Activated CD4-positive, alpha-beta memory T cell treated with anti-CD3 and anti-CD28 coated beads for 36 hours (primary cell): Measurements from ENCODE around the gene LHX5. TPM values are rescaled to one million over a fixed set of nuclear protein-coding genes. Genes with fewer than 3 reads are reported as not detected.

Experiments
- CTCF ChIA-PET: fragments of 350-600 bp; sonication (Branson Sonifier 250); formaldehyde crosslinking; loops from one replicate; lab custom pipeline; 2021; ENCODE audit warnings: antibody characterized with exemption, inconsistent platforms; lab: Charles Lee
- POLR2A ChIA-PET: fragments of 350-600 bp; sonication (Branson Sonifier 250); formaldehyde crosslinking; loops from one replicate; lab custom pipeline; 2021; ENCODE audit warnings: antibody characterized with exemption; lab: Charles Lee
- DNase-seq: peaks from one replicate; pipeline ENCODE4 v3.0.0-alpha.2; 2020
- H3K27ac Mint-ChIP-seq: one replicate; pipeline ENCODE4 v1.8.0; 2021; ENCODE audit warnings: mixed read lengths
- H3K27me3 Mint-ChIP-seq: one replicate; pipeline ENCODE4 v1.8.0; 2021; ENCODE audit warnings: mixed read lengths
- H3K36me3 Mint-ChIP-seq: one replicate; pipeline ENCODE4 v1.8.0; 2021; ENCODE audit warnings: mixed read lengths
- H3K4me1 Mint-ChIP-seq: one replicate; pipeline ENCODE4 v1.8.0; 2021; ENCODE audit warnings: low read depth, mixed read lengths
- H3K4me3 Mint-ChIP-seq: one replicate; pipeline ENCODE4 v1.8.0; 2021; ENCODE audit warnings: mild to moderate bottlenecking, mixed read lengths
- H3K9me3 Mint-ChIP-seq: one replicate; pipeline ENCODE4 v1.8.0; 2021; ENCODE audit warnings: mixed read lengths
- intact Hi-C: fragments of 100-400 bp; cut with micrococcal nuclease; formaldehyde crosslinking; loops from one replicate; pipeline ENCODE4 v1.15.1; 2023
- total RNA-seq, 2 experiments: library from RNA; stranded (reverse); gene quantifications; one replicate each; pipeline ENCODE4 v1.2.3, GENCODE V29; 2021

The LHX5 gene
- total RNA-seq, 2 experiments from 2014 or later: not detected

- DNase-seq: no peak
- Mint-ChIP-seq H3K27ac (no peak overlapping the region), H3K27me3 (peaks cover 78% of the 10 kb centered on the region), H3K4me1 (peaks cover 12% of the 10 kb centered on the region), H3K36me3 (peaks cover 3% of the 10 kb centered on the region), H3K4me3 (no peak overlapping the region), H3K9me3 (peaks cover 2% of the 10 kb centered on the region)
- POLR2A ChIA-PET: no interaction called here
- CTCF ChIA-PET: no interaction called here
- intact Hi-C loops: loop anchor here (10.0 kb wide), 1 partner anchor 1188 kb away; no protein-coding TSS in a partner anchor
Observed at GRCh38 chr12:113476176-113476986, 4.7 kb upstream of the LHX5 start.

GRCh38 chr12:113475451-113476175 is 3.9 kb upstream of the LHX5 start:
- Mint-ChIP-seq H3K4me1 (peaks cover 12% of the 10 kb centered on the region), H3K4me3 (no peak overlapping the region), H3K36me3 (peaks cover 3% of the 10 kb centered on the region), H3K27me3 (peaks cover 78% of the 10 kb centered on the region), H3K27ac (no peak overlapping the region), H3K9me3 (peaks cover 2% of the 10 kb centered on the region)
- POLR2A ChIA-PET: no interaction called here
- intact Hi-C loops: loop anchor here (10.0 kb wide), 1 partner anchor 1189 kb away; no protein-coding TSS in a partner anchor
- CTCF ChIA-PET: interaction anchor here (0.7 kb wide), 1 partner anchor 13 kb away, joined by 3 read pairs; no protein-coding TSS in a partner anchor
- no peak for DNase-seq

GRCh38 chr12:113474635-113475436 is 3.2 kb upstream of the LHX5 start:
- CTCF ChIA-PET: interaction anchor here (0.7 kb wide), 1 partner anchor 13 kb away, joined by 3 read pairs; no protein-coding TSS in a partner anchor
- POLR2A ChIA-PET: no interaction called here

GRCh38 chr12:113473942-113474341 is 2.3 kb upstream of the LHX5 start:
- ChIA-PET POLR2A (no interaction called here), CTCF (no interaction called here)
- Mint-ChIP-seq H3K4me1 (peaks cover 7% of the 10 kb centered on the region), H3K36me3 (no peaks in the 10 kb centered on the region), H3K4me3 (no peak overlapping the region), H3K27ac (no peak overlapping the region), H3K9me3 (no peaks in the 10 kb centered on the region), H3K27me3 (peaks cover 77% of the 10 kb centered on the region)
- no peak for DNase-seq
- intact Hi-C loops: loop anchor here (5.0 to 10.0 kb wide), 2 partner anchors 933 to 1191 kb away; partner anchors contain the start of gene TBX5

More at GRCh38 chr12:113474635-113475436, 3.2 kb upstream of the LHX5 start:
- Mint-ChIP-seq H3K4me1 (peaks cover 12% of the 10 kb centered on the region), H3K27me3 (peaks cover 77% of the 10 kb centered on the region), H3K4me3 (no peak overlapping the region), H3K36me3 (peaks cover 3% of the 10 kb centered on the region), H3K9me3 (peaks cover 2% of the 10 kb centered on the region), H3K27ac (no peak overlapping the region)
- intact Hi-C loops: loop anchor here (5.0 to 10.0 kb wide), 2 partner anchors 932 to 1190 kb away; partner anchors contain the start of gene TBX5
- no peak for DNase-seq

GRCh38 chr12:113473400-113473799 is 1.7 kb upstream of the LHX5 start:
- H3K4me3 Mint-ChIP-seq: no peak overlapping the region
- CTCF ChIA-PET: no interaction called here
- H3K27ac Mint-ChIP-seq: no peak overlapping the region
- H3K4me1 Mint-ChIP-seq: peaks cover 7% of the 10 kb centered on the region
- H3K36me3 Mint-ChIP-seq: no peaks in the 10 kb centered on the region
- peaks cover 78% of the 10 kb centered on the region for H3K27me3 Mint-ChIP-seq
- H3K9me3 Mint-ChIP-seq: no peaks in the 10 kb centered on the region
- POLR2A ChIA-PET: no interaction called here
- intact Hi-C loops: loop anchor here (5.0 to 10.0 kb wide), 2 partner anchors 934 to 1191 kb away; partner anchors contain the start of gene TBX5
- DNase-seq: no peak

GRCh38 chr12:113472191-113473121 is 785 bp upstream of the LHX5 start:
- POLR2A ChIA-PET: no interaction called here
- Mint-ChIP-seq H3K9me3 (no peaks in the 10 kb centered on the region), H3K4me1 (peaks cover 10% of the 10 kb centered on the region), H3K27me3 (peaks cover 73% of the 10 kb centered on the region), H3K4me3 (no peak overlapping the region), H3K27ac (no peak overlapping the region), H3K36me3 (no peaks in the 10 kb centered on the region)
- DNase-seq: no peak
- intact Hi-C loops: loop anchor here (5.0 to 10.0 kb wide), 2 partner anchors 935 to 1192 kb away; partner anchors contain the start of gene TBX5
- CTCF ChIA-PET: no interaction called here

GRCh38 chr12:113470871-113471618 is 626 bp downstream of the LHX5 start:
- Mint-ChIP-seq H3K27me3 (peaks cover 78% of the 10 kb centered on the region), H3K9me3 (no peaks in the 10 kb centered on the region), H3K27ac (no peak overlapping the region), H3K4me1 (peaks cover 15% of the 10 kb centered on the region), H3K36me3 (no peaks in the 10 kb centered on the region), H3K4me3 (no peak overlapping the region)
- intact Hi-C loops: loop anchor here (5.0 to 10.0 kb wide), 2 partner anchors 936 to 1194 kb away; partner anchors contain the start of gene TBX5
- POLR2A ChIA-PET: no interaction called here
- CTCF ChIA-PET: no interaction called here
- DNase-seq: no peak

GRCh38 chr12:113469949-113470743 is 1.5 kb downstream of the LHX5 start:
- ChIA-PET CTCF (no interaction called here), POLR2A (no interaction called here)
- H3K36me3 Mint-ChIP-seq: no peaks in the 10 kb centered on the region
- no peak overlapping the region for H3K27ac Mint-ChIP-seq
- peaks cover 71% of the 10 kb centered on the region for H3K27me3 Mint-ChIP-seq
- H3K9me3 Mint-ChIP-seq: no peaks in the 10 kb centered on the region
- H3K4me3 Mint-ChIP-seq: no peak overlapping the region
- intact Hi-C loops: loop anchor here (5.0 to 10.0 kb wide), 2 partner anchors 937 to 1195 kb away; partner anchors contain the start of gene TBX5
- no peak for DNase-seq
- H3K4me1 Mint-ChIP-seq: peaks cover 17% of the 10 kb centered on the region

- Mint-ChIP-seq H3K27me3 (peaks cover 70% of the 10 kb centered on the region), H3K36me3 (no peaks in the 10 kb centered on the region), H3K4me3 (no peak overlapping the region), H3K9me3 (no peaks in the 10 kb centered on the region), H3K27ac (no peak overlapping the region), H3K4me1 (peaks cover 22% of the 10 kb centered on the region)
- POLR2A ChIA-PET: no interaction called here
- intact Hi-C loops: no loop called here
- CTCF ChIA-PET: no interaction called here
- no peak for DNase-seq
Observed at GRCh38 chr12:113469224-113469948, 2.3 kb downstream of the LHX5 start.
